Panc1 (cell line): ENCODE data around the gene NDUFAF3.

ENCODE experiments used
- CTCF ChIP-seq: fragments of 450-650 bp; IDR thresholded peaks from 2 replicates; pipeline ENCODE4 v1.5.1; 2017; ENCODE audit warnings: mild to moderate bottlenecking
- POLR2AphosphoS5 ChIP-seq: IDR thresholded peaks from 2 replicates; pipeline ENCODE4 v1.6.1; 2012; ENCODE audit warnings: mild to moderate bottlenecking, low read depth, low read length, moderate library complexity
- TF ChIP-seq, protein P1 (sequence below), 2 experiments: IDR thresholded peaks; 2 replicates each; pipeline ENCODE4 v1.6.1; 2011 to 2012; ENCODE audit warnings: low read depth in 2 of 2, control low read depth in 1 of 2, low read length in 1 of 2, mild to moderate bottlenecking in 1 of 2, moderate library complexity in 1 of 2; ENCODE audit not compliant: insufficient read depth in 1 of 2

DNA sequence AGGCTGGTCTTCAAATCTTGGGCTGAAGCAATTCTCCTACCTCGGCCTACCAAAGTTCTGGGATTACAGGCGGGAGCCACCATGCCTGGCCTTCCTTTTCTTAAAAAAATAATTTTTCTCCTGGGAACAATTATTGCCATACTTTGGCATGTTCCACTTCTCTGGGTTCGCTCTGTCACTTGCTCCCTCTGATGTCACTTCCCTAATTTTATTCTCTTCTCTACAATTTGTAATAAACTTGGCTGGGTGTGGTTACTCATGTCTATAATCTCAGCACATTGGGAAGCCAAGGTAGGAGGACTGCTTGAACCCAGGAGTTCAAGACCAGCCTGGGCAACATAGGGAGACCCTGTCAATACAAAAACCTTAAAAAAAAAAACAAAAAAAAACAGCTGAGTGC lies 13.4 kb downstream of the NDUFAF3 start:
- TF ChIP-seq CTCF (no peak), POLR2AphosphoS5 (no peak)
- TF ChIP-seq, protein P1, sequence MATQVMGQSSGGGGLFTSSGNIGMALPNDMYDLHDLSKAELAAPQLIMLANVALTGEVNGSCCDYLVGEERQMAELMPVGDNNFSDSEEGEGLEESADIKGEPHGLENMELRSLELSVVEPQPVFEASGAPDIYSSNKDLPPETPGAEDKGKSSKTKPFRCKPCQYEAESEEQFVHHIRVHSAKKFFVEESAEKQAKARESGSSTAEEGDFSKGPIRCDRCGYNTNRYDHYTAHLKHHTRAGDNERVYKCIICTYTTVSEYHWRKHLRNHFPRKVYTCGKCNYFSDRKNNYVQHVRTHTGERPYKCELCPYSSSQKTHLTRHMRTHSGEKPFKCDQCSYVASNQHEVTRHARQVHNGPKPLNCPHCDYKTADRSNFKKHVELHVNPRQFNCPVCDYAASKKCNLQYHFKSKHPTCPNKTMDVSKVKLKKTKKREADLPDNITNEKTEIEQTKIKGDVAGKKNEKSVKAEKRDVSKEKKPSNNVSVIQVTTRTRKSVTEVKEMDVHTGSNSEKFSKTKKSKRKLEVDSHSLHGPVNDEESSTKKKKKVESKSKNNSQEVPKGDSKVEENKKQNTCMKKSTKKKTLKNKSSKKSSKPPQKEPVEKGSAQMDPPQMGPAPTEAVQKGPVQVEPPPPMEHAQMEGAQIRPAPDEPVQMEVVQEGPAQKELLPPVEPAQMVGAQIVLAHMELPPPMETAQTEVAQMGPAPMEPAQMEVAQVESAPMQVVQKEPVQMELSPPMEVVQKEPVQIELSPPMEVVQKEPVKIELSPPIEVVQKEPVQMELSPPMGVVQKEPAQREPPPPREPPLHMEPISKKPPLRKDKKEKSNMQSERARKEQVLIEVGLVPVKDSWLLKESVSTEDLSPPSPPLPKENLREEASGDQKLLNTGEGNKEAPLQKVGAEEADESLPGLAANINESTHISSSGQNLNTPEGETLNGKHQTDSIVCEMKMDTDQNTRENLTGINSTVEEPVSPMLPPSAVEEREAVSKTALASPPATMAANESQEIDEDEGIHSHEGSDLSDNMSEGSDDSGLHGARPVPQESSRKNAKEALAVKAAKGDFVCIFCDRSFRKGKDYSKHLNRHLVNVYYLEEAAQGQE (IDR thresholded peaks at IDR 0.05; ENCODE audit: insufficient read depth in 1 of 2, low read depth in 2 of 2, low read length in 1 of 2): no peak
